ENCODE data around the gene SLC32A1.

SLC32A1 gene

GRCh38 chr20:38732981-38733380 is 8.7 kb downstream of the SLC32A1 start:
- H3K4me2 ChIP-seq = no peak overlapping the region
- H3K79me2 ChIP-seq (ENCODE audit: insufficient read depth, low read depth) = no peaks in the 10 kb centered on the region
- no peak for TF ChIP-seq CTCF (conservative IDR thresholded peaks at IDR 0.05; ENCODE audit: low read depth, low read length)
- H3K27ac ChIP-seq = no peak overlapping the region
- H3K4me3 ChIP-seq (IDR thresholded peaks at IDR 0.05; ENCODE audit: insufficient read depth, low read depth, low read length) = no peak overlapping the region
- no peaks in the 10 kb centered on the region for H3K36me3 ChIP-seq (ENCODE audit: insufficient read depth)
- no peak overlapping the region for H3K9ac ChIP-seq
- H4K20me1 ChIP-seq (ENCODE audit: insufficient read depth) = no peaks in the 10 kb centered on the region
- no peak overlapping the region for H2AFZ ChIP-seq (ENCODE audit: low read depth)
- H3K27me3 ChIP-seq (ENCODE audit: insufficient read depth, low read depth) = peaks cover 23% of the 10 kb centered on the region
- no peaks in the 10 kb centered on the region for H3K4me1 ChIP-seq (ENCODE audit: low read depth, poor library complexity, severe bottlenecking)

DNA sequence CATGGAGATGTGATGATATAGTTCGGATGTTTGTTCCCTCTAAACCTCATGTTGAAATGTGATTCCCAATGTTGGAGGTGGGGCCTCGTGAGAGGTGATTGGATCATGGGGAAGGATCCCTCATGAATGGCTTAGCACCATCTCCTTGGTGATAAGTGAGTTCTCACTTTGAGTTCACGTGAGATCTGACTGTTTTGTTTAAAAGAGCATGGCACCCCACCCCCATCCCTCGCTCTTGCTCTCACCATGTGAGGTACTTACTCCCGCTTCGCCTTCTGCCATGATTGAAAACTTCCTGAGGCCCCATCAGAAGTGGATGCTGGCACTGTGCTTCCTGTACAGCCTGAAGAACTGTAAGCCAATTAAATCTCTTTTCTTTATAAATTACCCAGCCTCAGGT is 10.9 kb downstream of the SLC32A1 start:
- H4K20me1 ChIP-seq (ENCODE audit: insufficient read depth) = no peaks in the 10 kb centered on the region
- no peak overlapping the region for H3K27ac ChIP-seq
- no peak overlapping the region for H3K4me2 ChIP-seq
- no peak overlapping the region for H2AFZ ChIP-seq (ENCODE audit: low read depth)
- no peaks in the 10 kb centered on the region for H3K79me2 ChIP-seq (ENCODE audit: insufficient read depth, low read depth)
- no peaks in the 10 kb centered on the region for H3K36me3 ChIP-seq (ENCODE audit: insufficient read depth)
- TF ChIP-seq CTCF (conservative IDR thresholded peaks at IDR 0.05; ENCODE audit: low read depth, low read length) = no peak
- no peak overlapping the region for H3K9ac ChIP-seq
- no peak overlapping the region for H3K4me3 ChIP-seq (IDR thresholded peaks at IDR 0.05; ENCODE audit: insufficient read depth, low read depth, low read length)
- no peaks in the 10 kb centered on the region for H3K4me1 ChIP-seq (ENCODE audit: low read depth, poor library complexity, severe bottlenecking)
- H3K27me3 ChIP-seq (ENCODE audit: insufficient read depth, low read depth) = peaks cover 8% of the 10 kb centered on the region

GRCh38 chr20:38737887-38738286 is 13.6 kb downstream of the SLC32A1 start:
- Histone ChIP-seq H3K4me1 (ENCODE audit: low read depth, poor library complexity, severe bottlenecking) (no peaks in the 10 kb centered on the region), H3K27ac (no peak overlapping the region), H3K4me3 (IDR thresholded peaks at IDR 0.05; ENCODE audit: insufficient read depth, low read depth, low read length) (no peak overlapping the region), H2AFZ (ENCODE audit: low read depth) (no peak overlapping the region), H3K9ac (no peak overlapping the region), H3K27me3 (ENCODE audit: insufficient read depth, low read depth) (no peaks in the 10 kb centered on the region; the same call in 1 of the 2 replicates), H3K4me2 (no peak overlapping the region), H3K36me3 (ENCODE audit: insufficient read depth) (no peaks in the 10 kb centered on the region), H4K20me1 (ENCODE audit: insufficient read depth) (no peaks in the 10 kb centered on the region), H3K79me2 (ENCODE audit: insufficient read depth, low read depth) (no peaks in the 10 kb centered on the region)
- TF ChIP-seq CTCF (conservative IDR thresholded peaks at IDR 0.05; ENCODE audit: low read depth, low read length) = no peak

DNA sequence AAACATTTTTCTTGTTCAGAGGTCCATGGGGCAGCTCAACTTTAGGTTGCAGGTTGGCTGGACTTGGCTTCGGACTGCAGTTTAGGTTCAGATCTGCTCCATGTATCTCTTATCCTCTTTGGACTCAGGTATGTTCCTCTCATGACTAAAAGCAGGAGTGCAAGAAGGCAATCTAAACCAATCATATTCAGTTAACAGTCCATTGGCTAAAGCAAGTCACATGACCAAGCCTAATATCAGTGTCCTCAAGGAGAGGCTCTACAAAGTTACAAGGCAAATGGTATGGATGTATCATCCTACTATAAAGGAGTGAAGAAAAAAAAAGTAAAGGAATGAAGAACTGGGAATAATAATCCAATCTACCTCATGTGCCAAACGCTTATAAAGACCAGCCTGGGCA is 21.5 kb downstream of the SLC32A1 start:
- Histone ChIP-seq H4K20me1 (ENCODE audit: insufficient read depth) (no peaks in the 10 kb centered on the region), H3K27ac (no peak overlapping the region), H3K36me3 (ENCODE audit: insufficient read depth) (no peaks in the 10 kb centered on the region), H3K4me3 (IDR thresholded peaks at IDR 0.05; ENCODE audit: insufficient read depth, low read depth, low read length) (no peak overlapping the region), H3K4me2 (no peak overlapping the region), H3K27me3 (ENCODE audit: insufficient read depth, low read depth) (no peaks in the 10 kb centered on the region; the same call in 1 of the 2 replicates), H3K4me1 (ENCODE audit: low read depth, poor library complexity, severe bottlenecking) (peaks cover 15% of the 10 kb centered on the region), H2AFZ (ENCODE audit: low read depth) (no peak overlapping the region), H3K79me2 (ENCODE audit: insufficient read depth, low read depth) (peaks cover 17% of the 10 kb centered on the region; the same call in 1 of the 2 replicates), H3K9ac (no peak overlapping the region)
- no peak for TF ChIP-seq CTCF (conservative IDR thresholded peaks at IDR 0.05; ENCODE audit: low read depth, low read length)
